ENCODE results near the gene VWA2.

- TF ChIP-seq CTCF (IDR thresholded peaks at IDR 0.05): no peak
- TF ChIP-seq POLR2A (IDR thresholded peaks at IDR 0.05): no peak
Measured at GRCh38 chr10:114189700-114190099, 49.4 kb upstream of the VWA2 start.

Measured in transverse colon (tissue), 3 donors.